Mucosa of stomach (tissue), 1 donor: Measurements from ENCODE around the gene RNF113B.

ENCODE experiments used
- H3K27me3 ChIP-seq: one replicate; pipeline ENCODE4 v1.7.0; 2013; ENCODE audit warnings: mild to moderate bottlenecking, low read length; ENCODE audit not compliant: control insufficient read depth, insufficient read depth
- H3K36me3 ChIP-seq: one replicate; pipeline ENCODE4 v1.7.0; 2013; ENCODE audit warnings: low read length; ENCODE audit not compliant: control insufficient read depth, insufficient read depth
- H3K4me1 ChIP-seq: one replicate; pipeline ENCODE4 v1.7.0; 2013; ENCODE audit warnings: mild to moderate bottlenecking, low read length; ENCODE audit not compliant: control insufficient read depth, insufficient read depth
- H3K4me3 ChIP-seq: one replicate; pipeline ENCODE4 v1.7.0; 2013; ENCODE audit warnings: low read length
- H3K9ac ChIP-seq: one replicate; pipeline ENCODE4 v1.7.0; 2013; ENCODE audit warnings: mild to moderate bottlenecking, low read length, moderate library complexity
- H3K9me3 ChIP-seq: one replicate; pipeline ENCODE4 v1.7.0; 2013; ENCODE audit warnings: mild to moderate bottlenecking, low read length, moderate library complexity; ENCODE audit not compliant: control insufficient read depth
- donor health status: Pancreatic carcinoma.

The RNF113B gene

DNA sequence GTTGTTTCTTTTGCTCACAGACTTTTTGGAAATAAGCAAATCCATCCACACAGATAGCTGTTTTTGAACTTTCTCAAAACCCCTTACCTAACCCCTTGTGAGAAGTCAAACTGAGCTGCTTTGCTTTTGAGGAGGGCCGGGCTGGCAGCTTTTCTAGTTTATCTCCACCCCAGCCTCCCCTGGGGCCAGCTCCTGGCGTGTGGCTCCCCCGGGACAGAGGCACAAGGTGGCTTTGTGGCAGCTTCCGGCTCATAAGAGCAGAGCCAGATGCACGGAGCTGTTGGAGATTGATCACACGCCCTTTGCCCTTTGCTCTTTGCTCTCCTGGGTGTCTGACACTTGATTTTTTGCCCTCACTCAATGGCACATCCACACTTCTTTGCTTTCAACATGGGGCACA is 24.9 kb upstream of the RNF113B start:
- Histone ChIP-seq H3K4me3 (no peak overlapping the region), H3K4me1 (peaks cover 19% of the 10 kb centered on the region), H3K9ac (no peak overlapping the region)

DNA sequence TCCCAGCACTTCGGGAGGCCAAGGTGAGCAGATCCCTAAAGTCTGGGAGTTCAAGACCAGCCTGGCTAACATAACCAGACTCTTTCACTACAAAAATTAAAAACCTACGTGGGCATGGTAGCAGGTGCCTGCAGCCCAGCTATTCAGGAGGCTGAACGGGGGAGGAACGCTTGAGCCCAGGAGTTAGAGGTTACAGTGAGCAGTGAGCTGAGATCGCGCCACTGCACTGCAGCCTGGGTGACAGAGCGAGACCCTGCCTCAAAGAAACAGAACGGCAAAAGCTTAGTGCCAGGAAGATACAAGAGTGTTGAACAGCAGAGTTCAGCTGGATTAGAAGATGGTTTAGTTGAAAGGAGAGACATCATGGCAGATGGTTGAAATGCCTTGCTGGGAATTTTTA is 24.1 kb upstream of the RNF113B start:
- Histone ChIP-seq H3K9ac (no peak overlapping the region), H3K9me3 (no peaks in the 10 kb centered on the region), H3K4me3 (no peak overlapping the region), H3K36me3 (no peaks in the 10 kb centered on the region), H3K27me3 (no peaks in the 10 kb centered on the region), H3K4me1 (peaks cover 19% of the 10 kb centered on the region)

More for the DNA sequence above, 24.9 kb upstream of the RNF113B start:
- Histone ChIP-seq H3K27me3 (no peaks in the 10 kb centered on the region), H3K36me3 (no peaks in the 10 kb centered on the region), H3K9me3 (no peaks in the 10 kb centered on the region)

DNA sequence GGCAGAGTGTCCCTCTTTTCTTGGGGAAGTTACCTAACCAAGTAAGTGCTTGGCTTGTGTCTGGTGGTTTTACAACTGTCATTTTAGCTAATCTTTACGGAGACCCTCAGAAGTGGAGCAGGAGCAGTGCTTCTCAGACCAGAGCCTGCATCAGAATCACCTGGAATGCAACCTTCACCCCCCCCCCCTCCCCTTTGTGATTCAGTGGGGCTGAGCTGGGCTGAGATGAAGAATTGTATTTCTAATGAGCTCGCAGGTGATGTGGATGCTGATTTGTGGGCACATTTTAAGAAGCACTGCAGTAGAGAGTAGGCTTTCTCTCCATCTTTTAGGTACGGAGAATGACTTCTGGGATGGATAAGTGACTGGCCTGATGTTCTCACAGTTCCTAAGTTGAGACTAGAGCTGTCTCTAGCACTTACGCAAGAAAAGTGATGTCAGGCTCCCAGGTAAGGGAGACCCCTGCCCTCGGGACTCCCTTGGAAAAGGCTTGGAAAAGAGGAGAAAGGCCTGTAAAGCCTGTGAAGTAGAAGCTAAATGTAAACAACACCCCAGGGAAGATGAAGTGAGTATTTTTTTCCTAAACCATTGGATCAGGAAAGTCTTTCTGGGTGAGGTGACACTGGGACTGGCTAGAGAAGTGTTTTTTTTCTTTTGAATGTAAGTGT is 23.3 kb upstream of the RNF113B start:
- H3K27me3 ChIP-seq: no peaks in the 10 kb centered on the region
- no peak overlapping the region for H3K4me3 ChIP-seq
- H3K4me1 ChIP-seq: peaks cover 19% of the 10 kb centered on the region
- H3K9me3 ChIP-seq: no peaks in the 10 kb centered on the region
- H3K9ac ChIP-seq: no peak overlapping the region
- no peaks in the 10 kb centered on the region for H3K36me3 ChIP-seq

DNA sequence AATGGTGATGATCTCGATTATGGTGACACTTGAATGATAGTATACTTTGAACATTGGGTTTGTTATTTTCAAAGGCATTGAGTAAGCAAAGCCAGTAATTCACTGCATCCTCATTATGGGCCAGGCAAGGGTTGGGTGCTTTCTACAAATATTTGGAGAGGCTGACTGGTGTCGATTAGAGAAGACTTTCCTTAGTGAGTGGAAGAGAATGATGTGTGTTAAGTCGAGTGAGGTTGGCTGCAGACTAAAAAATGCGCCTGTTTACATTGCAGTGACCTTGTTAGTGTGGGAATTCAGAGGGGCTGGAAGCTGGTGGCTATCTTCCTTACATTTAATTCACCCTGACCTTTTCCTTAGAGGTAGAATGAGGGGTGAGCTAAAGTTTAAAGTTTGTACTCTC is 22.4 kb upstream of the RNF113B start:
- Histone ChIP-seq H3K36me3 (no peaks in the 10 kb centered on the region), H3K4me3 (no peak overlapping the region), H3K27me3 (no peaks in the 10 kb centered on the region), H3K9me3 (no peaks in the 10 kb centered on the region), H3K4me1 (peaks cover 19% of the 10 kb centered on the region), H3K9ac (no peak overlapping the region)

DNA sequence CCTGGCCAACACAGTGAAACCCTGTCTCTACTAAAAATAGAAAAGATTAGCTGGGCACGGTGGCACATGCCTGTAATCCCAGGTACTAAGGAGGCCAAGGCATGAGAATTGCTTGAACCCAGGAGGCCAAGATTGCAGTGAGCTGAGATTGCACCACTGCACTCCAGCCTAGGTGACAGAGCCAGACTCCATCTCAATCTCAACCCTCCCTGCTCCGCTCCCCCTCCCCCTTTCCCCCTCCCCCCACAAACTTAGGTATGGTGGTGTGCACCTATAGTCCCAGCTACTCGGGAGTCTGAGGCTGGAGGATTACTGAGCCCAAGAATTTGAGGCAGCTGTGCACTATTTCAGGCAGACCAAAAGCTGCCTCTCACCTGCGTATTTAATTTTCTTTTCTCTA is 21.6 kb upstream of the RNF113B start:
- no peak overlapping the region for H3K9ac ChIP-seq

DNA sequence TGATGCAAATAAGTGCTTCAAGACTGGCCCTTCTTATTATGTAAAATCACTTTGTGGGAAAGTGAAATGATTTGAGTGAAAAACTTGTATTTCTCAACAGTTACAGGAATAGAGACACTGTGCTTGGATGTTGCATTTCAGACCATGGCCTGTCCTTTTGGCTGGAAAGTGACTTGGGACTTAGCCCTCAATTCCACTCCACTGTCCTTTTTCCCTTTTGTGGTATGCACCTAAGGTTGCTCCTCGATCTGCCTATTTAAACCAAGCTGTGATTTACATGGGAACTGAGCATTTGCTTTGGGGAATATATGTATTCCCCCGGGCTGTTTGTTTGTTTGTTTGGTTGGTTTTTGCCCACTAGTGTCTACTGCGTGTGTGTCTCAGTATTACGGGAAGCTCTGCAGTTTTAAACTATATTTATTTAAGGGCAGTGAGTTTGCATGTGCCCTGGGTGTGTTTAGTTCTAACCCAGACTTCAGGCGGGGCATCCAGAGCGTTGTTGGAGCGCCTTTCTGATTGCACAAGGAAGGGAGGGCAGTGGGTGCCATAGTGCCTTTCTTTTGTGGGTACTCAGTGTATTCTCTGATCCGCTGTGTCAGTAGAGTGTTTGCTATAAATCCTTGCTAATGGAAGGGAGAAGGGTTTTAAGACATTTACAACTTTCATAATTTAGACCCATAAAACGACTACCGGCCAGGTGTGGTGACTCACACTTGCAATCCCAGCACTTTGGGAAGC is 18.2 kb upstream of the RNF113B start:
- Histone ChIP-seq H3K4me1 (peaks cover 12% of the 10 kb centered on the region), H3K9ac (no peak overlapping the region), H3K36me3 (no peaks in the 10 kb centered on the region), H3K27me3 (no peaks in the 10 kb centered on the region), H3K9me3 (no peaks in the 10 kb centered on the region), H3K4me3 (no peak overlapping the region)

More for the DNA sequence above, 21.6 kb upstream of the RNF113B start:
- H3K4me1 ChIP-seq: peaks cover 19% of the 10 kb centered on the region
- H3K27me3 ChIP-seq: no peaks in the 10 kb centered on the region
- H3K9me3 ChIP-seq: no peaks in the 10 kb centered on the region
- H3K4me3 ChIP-seq: no peak overlapping the region
- no peaks in the 10 kb centered on the region for H3K36me3 ChIP-seq

DNA sequence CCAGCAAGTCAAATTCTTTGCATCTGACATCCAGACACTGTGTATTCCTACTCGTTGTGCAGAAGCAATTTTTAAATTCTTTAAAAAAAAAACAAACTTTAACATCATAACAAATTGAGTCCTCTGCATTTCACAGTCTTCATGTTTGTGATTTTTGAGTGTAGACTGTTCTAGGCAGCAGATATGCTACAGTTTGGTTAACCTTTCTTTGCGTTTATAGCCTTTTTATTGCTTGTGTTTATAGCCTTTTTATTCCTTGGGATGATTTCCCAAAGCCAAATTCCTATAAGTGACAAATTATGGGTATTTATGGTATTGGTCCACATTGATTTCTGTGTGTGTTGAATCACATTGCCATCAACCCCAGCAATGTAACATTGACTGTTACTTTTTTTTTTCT is 14.9 kb upstream of the RNF113B start:
- no peak overlapping the region for H3K4me3 ChIP-seq
- no peaks in the 10 kb centered on the region for H3K36me3 ChIP-seq
- H3K9ac ChIP-seq: no peak overlapping the region
- H3K27me3 ChIP-seq: no peaks in the 10 kb centered on the region
- H3K4me1 ChIP-seq: no peaks in the 10 kb centered on the region
- H3K9me3 ChIP-seq: no peaks in the 10 kb centered on the region

DNA sequence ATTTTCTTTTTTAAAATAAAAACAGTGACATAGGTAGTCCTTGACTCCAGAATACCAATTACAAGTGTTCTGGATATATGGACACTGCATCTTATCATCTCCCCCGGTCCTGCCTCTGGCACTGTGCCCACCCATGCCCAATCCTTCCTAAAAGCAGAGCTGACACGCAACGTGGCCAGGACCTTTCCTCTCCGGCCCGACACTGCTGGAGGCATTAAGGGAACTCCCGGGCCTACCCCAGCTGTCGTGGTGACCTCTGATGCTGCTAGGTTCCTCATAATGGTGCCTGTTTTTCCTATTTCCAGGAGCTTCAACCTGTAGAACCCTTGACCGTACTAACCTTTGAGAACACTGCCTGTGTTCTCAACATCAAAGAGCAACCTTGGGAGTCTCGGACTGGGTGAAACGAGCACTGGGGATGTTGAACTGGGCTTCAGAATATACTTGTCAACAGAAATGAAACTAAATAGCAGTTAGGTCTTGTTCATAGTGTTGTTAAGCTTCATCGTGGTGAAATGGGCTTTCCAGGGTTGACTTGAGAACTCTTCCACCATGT is 13.9 kb upstream of the RNF113B start:
- Histone ChIP-seq H3K36me3 (no peaks in the 10 kb centered on the region), H3K27me3 (no peaks in the 10 kb centered on the region), H3K4me1 (no peaks in the 10 kb centered on the region), H3K4me3 (no peak overlapping the region), H3K9ac (no peak overlapping the region), H3K9me3 (no peaks in the 10 kb centered on the region)

DNA sequence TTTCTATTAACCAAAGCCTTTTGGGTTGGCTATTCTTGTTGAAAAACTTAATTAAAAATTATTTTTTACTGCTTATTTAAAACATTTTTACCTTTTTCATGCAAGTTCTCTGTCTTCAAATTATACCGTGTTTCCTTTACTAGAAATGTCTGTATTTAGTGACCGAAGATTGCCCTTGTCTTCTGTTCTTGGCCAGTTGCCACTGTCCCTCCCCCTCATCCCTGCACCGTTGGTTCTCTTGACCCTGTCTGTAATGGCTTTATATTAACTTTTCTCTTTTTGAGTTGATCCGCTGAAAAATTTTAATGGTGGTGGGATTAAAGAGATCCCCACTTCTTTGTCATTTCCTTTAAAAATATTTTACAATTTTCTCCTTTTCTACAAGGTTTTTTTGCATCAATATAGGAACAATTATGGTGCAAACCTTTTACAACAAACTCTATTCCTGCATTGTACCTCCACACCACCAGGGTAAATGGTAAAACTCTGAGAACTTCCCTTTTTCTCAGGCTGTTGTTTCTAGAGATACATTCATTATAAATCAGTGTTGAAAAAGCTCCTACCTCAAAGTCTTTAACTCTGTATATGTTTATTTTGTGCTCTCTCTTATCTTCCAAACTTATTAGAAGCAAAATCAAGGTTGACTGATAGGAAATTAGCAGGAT is 12.9 kb upstream of the RNF113B start:
- Histone ChIP-seq H3K4me1 (no peaks in the 10 kb centered on the region), H3K9ac (no peak overlapping the region), H3K4me3 (no peak overlapping the region), H3K9me3 (no peaks in the 10 kb centered on the region), H3K27me3 (no peaks in the 10 kb centered on the region), H3K36me3 (no peaks in the 10 kb centered on the region)

DNA sequence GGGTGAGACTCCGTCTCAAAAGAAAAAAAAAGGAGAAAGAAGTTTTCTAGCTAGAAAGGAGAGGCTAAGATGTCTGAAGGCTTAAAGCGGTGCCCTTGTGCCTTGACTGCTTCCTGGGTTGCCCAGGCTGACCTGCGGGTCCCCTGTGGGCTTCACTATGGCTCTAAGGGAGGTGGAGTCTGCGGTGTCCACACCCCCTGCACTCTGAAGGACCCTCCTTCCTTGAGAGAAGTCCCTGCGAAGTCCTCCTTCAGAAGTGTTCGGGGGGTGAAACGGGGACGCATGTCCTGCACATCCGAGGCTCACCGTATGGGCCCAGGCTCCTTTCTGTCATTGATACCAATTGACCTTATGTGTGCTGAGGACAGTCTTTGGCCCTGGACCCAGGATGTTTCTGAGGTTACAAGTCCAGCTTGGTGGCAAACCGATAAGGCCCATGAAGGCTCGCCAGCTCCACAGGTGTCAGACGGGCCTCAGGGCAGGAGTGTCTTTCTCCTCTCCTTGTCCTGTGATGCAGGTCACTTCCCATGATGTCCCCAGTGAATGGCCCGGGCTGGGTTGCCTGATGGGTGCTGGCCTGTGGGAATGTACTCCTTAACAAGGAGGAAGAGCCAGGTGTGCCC is 11.6 kb upstream of the RNF113B start:
- H3K9me3 ChIP-seq: no peaks in the 10 kb centered on the region

DNA sequence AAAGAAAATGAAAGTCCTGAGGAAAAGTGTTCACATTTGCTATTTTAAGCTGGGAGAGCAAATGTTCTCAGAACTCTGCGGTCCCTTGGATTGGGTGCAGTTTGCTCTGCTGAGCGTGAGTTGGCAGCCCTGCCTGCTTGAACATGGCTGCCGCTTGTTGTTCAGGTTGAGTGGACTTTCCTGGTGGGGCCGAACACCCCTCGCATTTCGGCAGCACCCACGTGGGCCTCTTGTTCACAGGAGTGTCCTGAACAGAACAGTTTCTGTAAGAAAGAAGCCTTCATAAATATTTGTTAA is 10.8 kb upstream of the RNF113B start:
- Histone ChIP-seq H3K9me3 (no peaks in the 10 kb centered on the region), H3K36me3 (no peaks in the 10 kb centered on the region), H3K27me3 (no peaks in the 10 kb centered on the region), H3K4me1 (no peaks in the 10 kb centered on the region), H3K4me3 (no peak overlapping the region), H3K9ac (no peak overlapping the region)

More for the DNA sequence above, 11.6 kb upstream of the RNF113B start:
- Histone ChIP-seq H3K9ac (no peak overlapping the region), H3K36me3 (no peaks in the 10 kb centered on the region), H3K4me3 (no peak overlapping the region), H3K4me1 (no peaks in the 10 kb centered on the region), H3K27me3 (no peaks in the 10 kb centered on the region)
